Panc1 (cell line): ENCODE results near the gene HS1BP3.

Experiments used
- CTCF ChIP-seq: fragments of 450-650 bp; IDR thresholded peaks from 2 replicates; pipeline ENCODE4 v1.5.1; 2017; ENCODE audit warnings: mild to moderate bottlenecking
- SIN3A ChIP-seq: IDR thresholded peaks from 2 replicates; pipeline ENCODE4 v1.6.1; 2012; ENCODE audit warnings: low read depth, mild to moderate bottlenecking, low read length, moderate library complexity, borderline replicate concordance; ENCODE audit not compliant: insufficient read depth

GRCh38 chr2:20678780-20679179, 27.9 kb upstream of the HS1BP3 start:
- no peak for TF ChIP-seq CTCF
- TF ChIP-seq SIN3A, result no peak
